Upper lobe of left lung (tissue), 6 donors: ENCODE data around the gene SGF29. TPM values are rescaled to one million over a fixed set of nuclear protein-coding genes. Genes with fewer than 3 reads are reported as not detected.
"Not testable (repeated sequence)": the region's sequence is repeated elsewhere in the genome, so short reads cannot be mapped to it uniquely, and the experiment has no call there.

Experiments
- ATAC-seq, 2 donors: fragments of 200-7000 bp; cut with Tn5 transposase; one replicate each; pipeline ENCODE4 v1.9.1; 2022; ENCODE audit warnings: mild to moderate bottlenecking in 2 of 2, moderate library complexity in 2 of 2; ENCODE audit not compliant: low FRiP score in 2 of 2
- DNase-seq, 2 donors: peaks; one replicate each; pipeline ENCODE4 v3.0.0-alpha.2; 2019 to 2020
- H3K27ac ChIP-seq, 4 donors: fragments of 200-600 bp; sonication (generic); one replicate each; pipeline ENCODE4 v1.5.1; 2016 to 2019
- H3K27me3 ChIP-seq, 4 donors: fragments of 200-600 bp; sonication (generic); one replicate each; pipeline ENCODE4 v1.5.1; 2017 to 2019
- H3K36me3 ChIP-seq, 4 donors: fragments of 200-600 bp; sonication (generic); one replicate each; pipeline ENCODE4 v1.5.1; 2016 to 2019
- H3K4me1 ChIP-seq, 4 donors: fragments of 200-600 bp; sonication (generic); one replicate each; pipeline ENCODE4 v1.5.1; 2018 to 2019
- H3K4me3 ChIP-seq, 4 donors: fragments of 200-600 bp; sonication (generic); one replicate each; pipeline ENCODE4 v1.5.1; 2017 to 2019; ENCODE audit warnings: mild to moderate bottlenecking in 2 of 4, moderate library complexity in 1 of 4
- H3K9me3 ChIP-seq, 4 donors: fragments of 200-600 bp; sonication (generic); one replicate each; pipeline ENCODE4 v1.5.1; 2018 to 2019
- CTCF ChIP-seq, 6 experiments: fragments of 450-650 bp in 4 of 6; fragments of 200-600 bp in 2 of 6; sonication (generic) in 2 of 6; IDR thresholded peaks; one replicate each; pipeline ENCODE4 v1.5.1; 2016 to 2019; ENCODE audit warnings: antibody characterized with exemption in 6 of 6
- EP300 ChIP-seq, 4 donors: sonication (generic); formaldehyde crosslinking; IDR thresholded peaks; one replicate each; pipeline ENCODE4 v1.5.1; 2017; ENCODE audit warnings: antibody characterized with exemption in 4 of 4, control low read depth in 2 of 4
- POLR2A ChIP-seq, 4 donors: fragments of 450-650 bp; IDR thresholded peaks; one replicate each; pipeline ENCODE4 v1.5.1; 2016 to 2017; ENCODE audit warnings: antibody characterized with exemption in 4 of 4, mild to moderate bottlenecking in 2 of 4
- POLR2AphosphoS5 ChIP-seq, 2 donors: sonication (generic); formaldehyde crosslinking; IDR thresholded peaks; one replicate each; pipeline ENCODE4 v1.5.1; 2017; ENCODE audit warnings: antibody characterized with exemption in 2 of 2
- WGBS, 2 donors: methylation state at CpG; one replicate each; pipeline ENCODE4 v1.1.5; 2017 to 2018; 5-methylcytosine and 5-hydroxymethylcytosine counted together
- total RNA-seq, 6 donors: library from RNA; depleted of rRNA in 4 of 6; stranded (reverse); fragments of >200 nt in 4 of 6; gene quantifications; one replicate each; pipeline versions ENCODE4 v1.1.0 to v1.2.1, GENCODE V29; 2016 to 2021
- donor health status: DM: no; HTN: no; CAD: no; lungs with moderate emphysema.
- donor health status: DM: no; HTN: yes; CAD: no; lungs with severe emphysema.

SGF29 gene
- total RNA-seq, 6 donors from 2014 or later = 24.8 to 67.1 (median 37.3) TPM

- H3K27me3 ChIP-seq = no peaks in the 10 kb centered on the region
- H3K27ac ChIP-seq = peak overlapping the region; percentile 26 to 66 (median 34)
- DNase-seq (peak; percentile 73 to 92), ATAC-seq (peak; percentile 88 to 90)
- no peaks in the 10 kb centered on the region for H3K9me3 ChIP-seq
- H3K4me1 ChIP-seq = peaks cover 0 to 21% (median 8%) of the 10 kb centered on the region in 4 donors
- 1 to 19% methylated on average over 18 to 44 of the region's 68 CpGs for WGBS, 2 donors
- no peaks in the 10 kb centered on the region for H3K36me3 ChIP-seq
- peak overlapping the region; percentile 29 to 68 (median 60) for H3K4me3 ChIP-seq
- peak in 2 of 6 experiments; percentile 6 to 10 for TF ChIP-seq CTCF (IDR thresholded peaks at IDR 0.05)
- TF ChIP-seq EP300 (IDR thresholded peaks at IDR 0.05) = no peak
- TF ChIP-seq POLR2AphosphoS5 (IDR thresholded peaks at IDR 0.05) = peak in 1 of 2 donors; percentile 4
- TF ChIP-seq POLR2A (IDR thresholded peaks at IDR 0.05) = peak in 1 of 4 donors; percentile 61
Observed at GRCh38 chr16:28623172-28623711, 69.5 kb downstream of the SGF29 start.

GRCh38 chr16:28630905-28631304 is 77.2 kb downstream of the SGF29 start:
- not testable (repeated sequence) for H3K27ac ChIP-seq, DNase-seq, H3K36me3 ChIP-seq, H3K4me1 ChIP-seq, H3K27me3 ChIP-seq, H3K9me3 ChIP-seq, ATAC-seq, H3K4me3 ChIP-seq
- 77 to 78% methylated on average over 4 to 5 of the region's 5 CpGs for WGBS, 2 donors

GRCh38 chr16:28636093-28636823 is 82.5 kb downstream of the SGF29 start:
- H3K4me3 ChIP-seq, H3K27ac ChIP-seq, H3K9me3 ChIP-seq, H3K27me3 ChIP-seq, ATAC-seq, H3K36me3 ChIP-seq, DNase-seq, H3K4me1 ChIP-seq: not testable (repeated sequence)
- 37 to 73% methylated on average over 5 of the region's 5 CpGs for WGBS, 2 donors

GRCh38 chr16:28637765-28638164 is 84.0 kb downstream of the SGF29 start, which contains the start of gene NPIPB8:
Gene NPIPB8, plus strand, starts transcription at chr16:28638065. Its CDS starts 296 bp downstream, at chr16:28638361.
- ATAC-seq, H3K4me1 ChIP-seq, H3K9me3 ChIP-seq, DNase-seq, H3K36me3 ChIP-seq, H3K4me3 ChIP-seq, H3K27ac ChIP-seq, H3K27me3 ChIP-seq: not testable (repeated sequence)
- WGBS, 2 donors = 83 to 89% methylated on average over 1 of the region's 1 CpG

GRCh38 chr16:28638359-28638758 is 84.6 kb downstream of the SGF29 start:
- not testable (repeated sequence) for H3K4me1 ChIP-seq, H3K4me3 ChIP-seq, H3K27me3 ChIP-seq, H3K36me3 ChIP-seq, H3K27ac ChIP-seq, H3K9me3 ChIP-seq, ATAC-seq, DNase-seq
- 77% methylated on average over 3 of the region's 5 CpGs; no CpG with 5 or more reads in 1 of the 2 donors for WGBS, 2 donors

- not testable (repeated sequence) for H3K27me3 ChIP-seq, H3K27ac ChIP-seq, H3K4me3 ChIP-seq, DNase-seq, H3K36me3 ChIP-seq, H3K9me3 ChIP-seq, H3K4me1 ChIP-seq, ATAC-seq
- WGBS, 2 donors = 56 to 71% methylated on average over 1 to 2 of the region's 2 CpGs
Observed at GRCh38 chr16:28639959-28640358, 86.2 kb downstream of the SGF29 start.

Other genes starting within 250 kb of the SGF29 start
- 1 to 10 TPM in 2 of 6 donors, not detected in 4; 1.6 to 3.3 TPM for gene NPIPB6, start 190.4 kb upstream of the SGF29 start, total RNA-seq
- 100 to 1,000 TPM in 4 of 6 donors, 10 to 100 TPM in 2; 44.6 to 235 (median 112) TPM for gene EIF3CL, start 150.1 kb upstream of the SGF29 start, total RNA-seq
- under 1 TPM in 2 of 6 donors, not detected in 4; 0.17 to 0.20 TPM for gene NPIPB7, start 81.6 kb upstream of the SGF29 start, total RNA-seq
- gene CLN3, start 61.8 kb upstream of the SGF29 start, total RNA-seq = 10 to 100 TPM; 39.5 to 96.4 (median 56.2) TPM
- gene APOBR, start 59.3 kb upstream of the SGF29 start, total RNA-seq = 10 to 100 TPM; 17.0 to 45.0 (median 33.4) TPM
- 1 to 10 TPM in 1 of 6 donors, under 1 TPM in 1, not detected in 4; 0.89 to 1.4 TPM for gene IL27, start 47.1 kb upstream of the SGF29 start, total RNA-seq
- gene NUPR1, start 14.9 kb upstream of the SGF29 start, total RNA-seq = 100 to 1,000 TPM in 4 of 6 donors, 10 to 100 TPM in 2; 34.1 to 294 (median 119) TPM
- 10 to 100 TPM in 5 of 6 donors, 1 to 10 TPM in 1; 5.7 to 40.8 (median 17.5) TPM for gene SULT1A2, start 43.1 kb downstream of the SGF29 start, total RNA-seq
- gene SULT1A1, start 56.1 kb downstream of the SGF29 start, total RNA-seq = 100 to 1,000 TPM in 4 of 6 donors, 10 to 100 TPM in 2; 46.0 to 180 (median 124) TPM
- gene NPIPB8, start 84.1 kb downstream of the SGF29 start, total RNA-seq = 1 to 10 TPM in 1 of 6 donors, under 1 TPM in 1, not detected in 4; 0.67 to 2.3 TPM
- gene EIF3C, start 157.5 kb downstream of the SGF29 start, total RNA-seq = 100 to 1,000 TPM; 218 to 799 (median 446) TPM
- gene NPIPB9, start 197.9 kb downstream of the SGF29 start, total RNA-seq = 10 to 100 TPM in 2 of 6 donors, 1 to 10 TPM in 3, not detected in 1; 1.1 to 15.7 (median 4.7) TPM